ENCODE results near the gene BDNF.
"Not testable (repeated sequence)": the region's sequence is repeated elsewhere in the genome, so short reads cannot be mapped to it uniquely, and the experiment has no call there.

The BDNF gene

DNA sequence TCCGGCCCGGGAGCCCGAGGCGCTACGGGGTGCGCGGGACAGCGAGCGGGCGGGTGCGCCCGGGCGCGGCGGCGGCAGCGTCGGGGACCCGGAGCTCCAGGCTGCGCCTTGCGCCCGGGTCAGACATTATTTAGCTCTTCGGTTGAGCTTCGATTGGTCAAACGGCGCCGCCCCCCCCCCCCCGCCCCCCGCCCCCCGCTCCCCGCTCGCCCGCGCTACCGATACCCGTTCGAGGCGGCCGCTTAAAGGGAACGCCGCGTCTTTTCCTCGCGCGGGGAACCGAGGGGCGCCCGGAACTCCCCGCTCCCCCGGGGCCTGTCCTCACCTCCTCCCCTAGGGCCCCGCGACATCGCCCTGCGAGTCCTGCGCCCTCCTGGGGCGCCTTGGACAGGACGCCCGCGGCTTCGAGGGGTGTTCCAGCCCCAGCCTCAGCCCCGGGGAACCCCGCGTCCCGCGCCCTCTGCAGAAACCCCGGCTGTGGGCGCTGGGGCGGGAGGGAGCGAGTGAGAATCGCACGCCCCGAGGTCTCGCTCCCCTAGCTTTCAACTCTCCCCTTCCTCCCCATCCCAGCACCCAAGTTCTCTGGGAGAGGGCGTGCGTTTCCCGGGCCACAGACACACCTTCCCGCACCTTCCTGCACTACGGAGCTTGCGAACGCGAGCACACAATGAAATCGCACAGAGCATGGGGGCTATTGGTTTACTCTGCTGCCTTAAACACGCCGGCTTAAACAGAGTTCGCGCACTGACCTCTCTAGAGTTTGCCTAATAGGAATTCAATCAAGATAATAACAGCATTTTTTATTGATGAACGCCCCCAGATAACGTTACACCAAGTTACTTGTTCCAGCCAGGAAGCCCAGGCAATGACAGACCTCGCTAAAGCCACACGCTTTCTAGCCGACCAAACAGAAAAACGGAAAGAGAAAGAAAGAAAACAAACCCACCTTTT is at the start of gene BDNF:
TSS of gene BDNF (minus strand) at position 105 of the 951 bp plus-strand sequence. CDS start 41,891 bp downstream, outside the sequence.
- DNase-seq = no peak

DNA sequence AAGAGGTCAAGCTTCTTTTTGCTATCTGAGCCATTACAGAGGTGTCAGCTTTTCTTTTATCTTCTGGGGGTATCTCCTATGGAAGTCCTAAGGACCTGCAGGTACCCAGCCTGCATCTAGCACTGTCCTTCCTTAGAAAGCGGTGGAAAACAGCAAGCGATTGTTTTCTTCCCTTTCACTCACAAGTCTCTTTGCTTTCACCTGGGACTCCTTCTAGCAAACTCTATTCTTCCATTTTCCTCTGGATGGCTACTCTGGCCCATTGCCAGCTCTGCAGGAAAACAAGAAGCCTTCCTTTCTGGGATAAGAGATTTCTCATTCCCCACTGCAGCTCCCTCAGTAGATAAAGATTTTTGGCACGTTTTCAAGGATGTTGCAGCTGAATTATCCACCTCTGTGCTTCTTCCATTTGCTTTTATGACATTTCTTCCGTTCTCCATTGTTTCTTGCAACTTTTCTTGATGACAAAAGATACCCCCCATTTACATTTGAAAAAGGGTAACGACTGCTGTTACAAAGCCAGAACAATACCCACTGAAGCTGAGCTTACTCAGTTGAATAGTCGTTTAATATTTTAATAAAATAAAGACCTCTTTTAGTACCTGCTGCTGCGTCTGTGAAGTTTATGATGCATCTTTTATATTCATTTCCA is 40.2 kb upstream of the BDNF start:
- no peak for DNase-seq

DNA sequence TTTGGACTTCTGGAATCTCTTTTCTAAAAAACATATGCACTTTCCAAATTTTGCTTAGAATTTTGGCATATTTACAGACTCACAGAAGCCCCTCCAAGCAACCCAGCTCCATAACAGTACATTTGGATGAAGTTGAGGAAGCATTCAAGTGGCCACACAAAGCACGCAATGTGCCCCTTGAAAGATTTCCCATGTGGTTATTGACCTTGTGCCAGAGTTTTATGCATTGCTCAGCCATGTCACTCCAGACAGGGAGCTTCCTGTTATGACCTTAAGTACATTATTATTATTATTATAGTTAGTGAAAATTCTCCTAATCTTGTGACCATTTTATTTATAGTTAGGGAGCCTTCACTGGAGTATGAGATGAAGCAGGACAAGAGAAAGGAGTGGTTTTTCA is 35.0 kb upstream of the BDNF start:
- DNase-seq = no peak

DNA sequence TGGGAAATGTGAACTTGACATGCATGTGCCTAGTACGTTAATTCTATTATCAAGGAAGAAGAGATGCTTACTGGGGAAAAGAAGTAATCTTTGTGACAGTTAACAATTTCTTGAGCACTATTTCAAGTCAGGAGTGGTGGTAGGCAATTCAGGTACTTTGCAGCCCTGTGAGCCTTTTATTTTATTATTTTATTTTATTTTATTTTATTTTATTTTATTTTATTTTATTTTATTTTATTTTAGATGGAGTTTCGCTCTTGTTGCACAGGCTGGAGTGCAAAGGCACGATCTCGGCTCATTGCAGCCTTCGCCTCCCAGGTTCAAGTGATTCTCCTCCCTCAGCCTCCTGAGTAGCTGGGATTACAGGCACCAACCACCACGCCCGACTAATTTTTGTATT is 31.5 kb upstream of the BDNF start:
- not testable (repeated sequence) for DNase-seq

DNA sequence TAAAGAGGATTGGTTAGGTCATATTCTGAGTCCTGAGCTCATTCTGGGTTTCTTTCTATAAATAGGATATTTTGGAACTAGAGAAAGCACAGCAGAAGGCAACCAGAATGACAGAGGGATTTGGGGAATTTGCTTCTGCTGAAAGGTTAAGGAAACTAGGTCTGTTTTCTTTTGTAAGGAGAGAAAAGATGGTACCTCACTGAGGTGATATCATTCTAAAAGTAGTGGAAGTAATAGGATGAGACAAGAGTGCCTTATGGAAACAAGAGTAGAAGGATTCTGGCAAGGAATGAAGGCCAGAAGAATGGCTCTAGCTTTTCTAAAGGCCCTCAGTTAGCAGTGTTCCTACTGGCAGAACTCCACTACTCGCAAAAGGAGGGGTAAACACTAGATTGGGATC is 26.7 kb upstream of the BDNF start:
- no peak for DNase-seq

DNA sequence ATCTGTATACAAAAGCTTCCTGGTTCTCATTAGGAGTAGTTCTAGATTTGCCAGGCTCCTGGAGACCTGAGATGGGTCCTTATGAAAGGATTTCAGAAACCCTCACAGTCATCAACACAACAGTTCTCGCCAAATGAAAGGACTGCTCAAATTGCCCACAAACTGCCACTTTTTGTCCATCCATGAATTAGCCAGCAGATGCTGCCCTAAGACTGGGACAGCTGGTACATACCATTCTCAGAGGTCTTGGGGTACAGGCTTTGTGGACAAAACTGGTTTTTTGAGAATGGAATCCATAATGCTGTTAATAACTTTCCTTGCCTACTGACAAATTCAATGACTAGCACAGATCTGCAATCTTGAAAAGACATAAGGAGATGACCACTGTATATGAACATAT is 23.4 kb upstream of the BDNF start:
- DNase-seq = no peak

DNA sequence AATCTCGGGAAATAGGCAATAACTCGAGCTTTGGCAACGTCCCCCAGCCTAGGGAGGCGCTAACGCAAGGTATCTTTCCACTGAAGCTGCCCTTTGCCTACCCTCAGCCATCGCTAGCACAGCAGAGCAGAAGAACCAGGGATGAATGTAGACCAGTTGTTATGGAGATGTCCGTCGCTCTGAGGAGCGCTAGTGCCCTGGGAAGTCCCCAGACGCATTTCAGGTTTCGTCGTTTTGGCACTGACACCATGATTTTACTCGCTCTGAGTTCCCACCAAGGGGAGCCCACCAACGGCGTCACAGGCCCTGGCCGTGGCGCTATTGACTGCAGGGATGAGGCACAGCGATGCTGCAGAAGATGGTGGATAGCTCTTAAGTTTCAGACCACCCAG is 22.7 kb upstream of the BDNF start:
- DNase-seq = no peak

DNA sequence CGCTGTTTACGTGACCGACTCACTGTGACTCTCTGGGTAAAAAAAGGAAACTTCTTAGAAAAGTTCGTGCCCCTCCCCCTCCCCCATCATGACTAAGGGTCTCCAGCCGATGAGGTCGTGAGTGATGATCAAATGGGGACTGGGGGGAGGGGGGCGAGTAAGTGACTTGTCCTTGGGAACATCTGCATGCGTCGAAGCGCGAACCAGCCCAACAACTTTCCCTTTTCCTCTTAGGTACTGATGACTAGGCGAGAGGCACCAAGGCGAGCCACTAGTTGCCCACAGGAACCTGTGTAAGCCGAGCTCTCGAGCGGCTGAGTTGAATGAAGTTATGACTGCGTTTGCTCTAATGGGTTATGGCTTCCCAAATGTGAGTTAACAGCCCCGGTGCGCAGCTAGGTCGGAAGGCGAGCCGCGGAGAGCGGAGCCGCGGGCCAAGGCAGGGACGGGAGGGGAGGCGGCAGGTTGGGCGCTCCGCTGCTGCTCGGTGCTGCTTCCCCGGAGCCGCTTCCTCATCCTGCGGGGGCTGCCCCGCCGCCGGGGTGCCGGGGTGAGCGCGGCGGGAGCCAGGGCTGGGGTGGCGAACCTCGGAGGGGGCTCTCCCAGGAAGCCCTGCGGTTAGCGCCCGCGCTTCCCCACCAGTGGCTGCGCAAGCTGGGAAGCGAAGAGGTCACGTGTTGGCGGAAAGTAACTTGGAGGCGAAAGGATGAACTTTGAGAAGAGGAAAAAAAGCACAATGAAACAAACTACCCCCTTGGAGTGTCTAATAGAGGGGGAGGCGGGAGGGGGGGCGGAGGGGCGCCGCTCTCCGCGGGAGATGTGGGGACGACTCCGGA is 22.1 kb upstream of the BDNF start:
- DNase-seq = no peak

DNA sequence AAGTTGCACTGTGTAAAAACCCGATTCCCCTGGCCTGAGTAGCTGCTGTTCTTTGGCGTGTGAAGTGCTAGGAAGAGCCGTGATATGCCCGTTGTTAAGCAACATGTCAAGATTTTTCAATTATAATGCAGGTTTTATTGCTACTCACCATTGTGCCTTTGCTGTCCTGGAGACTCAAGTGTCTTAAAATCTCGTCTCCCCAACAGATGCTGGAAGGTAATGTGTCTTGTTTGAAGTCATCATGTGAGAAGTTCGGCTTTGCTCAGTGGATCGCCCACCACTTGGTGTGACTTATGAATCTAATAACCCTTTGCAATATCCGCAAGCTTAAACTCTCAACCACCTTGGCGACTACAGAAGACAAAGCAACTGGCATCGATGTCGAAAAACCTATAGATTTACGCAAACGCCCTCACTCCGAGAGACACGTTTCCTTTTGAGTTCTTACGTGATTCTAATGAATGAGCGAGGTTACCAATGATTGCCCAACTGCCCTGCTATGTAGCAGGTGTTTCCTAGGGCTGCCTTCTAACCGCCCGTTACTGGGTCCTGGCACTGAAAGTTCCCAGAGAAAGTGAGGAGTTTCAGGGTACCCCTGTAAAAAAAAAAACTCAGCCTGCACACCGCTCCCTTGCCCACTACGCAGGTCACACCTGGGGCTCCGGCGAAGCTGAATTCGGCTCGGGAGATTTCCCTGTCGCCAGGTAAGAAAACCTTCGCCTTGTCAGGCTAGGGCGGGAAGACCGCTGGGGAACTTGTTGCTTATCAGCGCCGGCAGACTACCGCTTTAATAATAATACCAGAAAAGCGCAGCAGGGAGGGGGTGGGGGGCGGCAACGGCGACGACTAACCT is 21.2 kb upstream of the BDNF start:
- DNase-seq = no peak

DNA sequence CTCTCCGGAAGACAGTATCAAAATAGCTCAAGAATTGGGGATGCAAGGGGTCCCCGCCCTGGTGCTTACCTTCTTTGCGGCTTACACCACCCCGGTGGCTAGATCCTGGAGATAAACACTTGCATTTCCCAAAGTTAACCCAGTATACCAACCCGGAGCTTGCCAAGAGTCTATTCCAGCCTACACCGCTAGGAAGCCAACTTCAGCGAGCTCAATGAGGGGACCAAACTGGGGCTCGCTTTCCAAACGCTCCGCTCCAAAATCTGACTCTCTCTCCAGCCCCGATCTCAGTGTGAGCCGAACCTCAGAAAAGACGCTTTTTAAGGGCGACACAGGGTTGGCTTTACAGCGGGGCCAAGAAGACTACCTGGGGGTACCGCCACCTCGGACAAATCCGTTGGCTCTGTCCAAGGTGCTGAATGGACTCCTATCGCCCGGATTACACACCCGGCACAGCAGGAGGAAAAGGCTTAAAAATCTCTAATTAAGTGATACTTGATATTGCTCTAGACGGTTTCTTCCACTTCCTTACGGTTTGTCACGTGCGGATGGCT is 20.1 kb upstream of the BDNF start:
- no peak for DNase-seq

DNA sequence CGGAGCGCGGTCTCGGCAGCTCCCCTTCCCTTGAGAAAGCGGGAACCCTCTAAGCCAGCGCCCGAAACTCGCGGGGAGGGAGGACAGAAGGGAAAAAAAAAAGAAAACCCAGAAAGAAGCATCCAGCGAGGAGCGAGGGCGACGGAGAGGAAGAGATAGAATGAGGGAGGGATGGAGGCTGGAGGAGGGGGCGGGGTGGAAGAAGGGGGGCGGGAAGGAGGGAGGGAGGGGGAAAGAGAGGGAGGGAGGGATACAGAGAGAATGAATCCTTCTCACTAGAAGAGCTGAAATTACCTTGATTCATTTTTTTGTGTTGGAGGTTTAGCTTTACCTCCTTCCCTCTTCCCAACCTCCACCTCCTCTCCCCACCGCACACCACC is 19.3 kb upstream of the BDNF start:
- no peak for DNase-seq

DNA sequence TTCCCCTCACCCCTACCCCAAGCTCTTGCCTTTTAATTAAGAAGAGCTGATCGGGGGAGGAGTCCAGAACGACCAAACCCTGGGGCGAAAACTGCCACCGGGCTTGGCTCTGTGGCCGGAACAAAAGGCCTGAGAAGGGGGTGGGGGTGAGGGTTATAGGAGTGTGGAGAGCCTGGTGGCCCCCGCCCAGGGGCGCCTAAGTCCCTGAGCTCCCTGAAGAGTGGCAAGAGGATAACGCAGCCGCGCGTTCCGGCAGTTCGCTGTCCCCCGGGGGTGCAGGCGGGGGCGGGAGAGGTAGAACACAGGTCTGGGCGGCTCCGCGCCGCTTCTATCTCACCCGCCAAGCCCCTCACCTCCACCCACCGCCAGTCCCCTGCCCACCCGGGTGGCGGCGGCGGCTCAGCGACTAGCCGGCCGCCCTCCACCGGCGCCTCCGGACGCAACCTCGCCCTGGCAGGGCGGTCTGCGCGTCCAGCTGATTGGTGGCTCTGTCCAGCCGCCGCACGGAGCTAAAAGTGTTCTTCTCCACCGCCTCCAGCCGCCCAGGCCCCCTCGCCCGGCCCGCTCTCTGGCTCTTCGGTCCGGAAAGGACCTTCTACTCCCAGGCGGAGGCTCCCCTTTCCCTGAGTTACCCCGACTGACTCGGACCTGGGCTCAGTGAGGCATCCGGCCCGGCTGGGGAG is 18.7 kb upstream of the BDNF start:
- no peak for DNase-seq

DNA sequence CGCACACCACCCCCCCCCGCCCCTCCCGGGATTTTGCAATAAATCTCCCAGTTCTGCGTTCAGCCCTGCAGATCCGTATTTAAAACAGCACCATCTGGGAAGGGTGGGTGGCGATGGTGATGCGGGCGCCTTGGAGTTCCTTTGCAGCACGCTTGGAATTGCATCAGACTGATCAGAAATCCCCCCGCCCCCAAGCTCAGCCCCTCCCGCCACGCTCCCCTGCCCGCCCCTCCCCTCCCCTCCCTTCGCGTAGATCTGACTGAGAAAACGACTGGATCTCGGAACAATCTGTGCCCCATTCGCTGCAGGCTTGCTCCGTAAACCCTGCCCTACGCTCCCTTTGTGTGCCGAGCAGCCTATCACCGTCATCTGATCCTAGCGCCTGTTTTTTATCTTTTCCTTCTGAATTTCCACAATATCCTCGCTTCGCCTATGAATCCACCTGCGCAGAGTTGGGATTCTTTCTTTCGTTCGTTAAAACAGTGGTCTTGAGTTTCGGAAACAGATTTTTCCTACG is 18.1 kb upstream of the BDNF start:
- no peak for DNase-seq

DNA sequence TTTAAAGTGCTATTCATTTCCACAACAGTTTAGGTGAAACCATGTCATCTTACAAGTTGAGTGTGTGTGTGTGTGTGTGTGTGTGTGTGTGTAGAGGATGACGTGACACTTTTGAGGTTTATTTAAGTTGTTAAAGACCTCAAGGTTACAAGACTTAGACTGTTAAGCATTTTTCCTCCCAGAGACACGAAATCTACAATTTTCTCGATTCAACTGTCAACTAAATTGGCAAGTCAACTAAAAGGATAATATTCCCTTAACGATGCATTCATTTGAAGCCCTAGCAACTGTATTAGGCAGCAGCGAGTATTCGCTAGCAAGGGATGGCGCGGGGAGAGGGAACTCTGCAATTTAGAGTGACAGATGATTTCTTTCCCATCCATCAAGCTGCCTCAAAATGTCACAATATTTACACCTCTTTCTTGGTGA is 17.6 kb upstream of the BDNF start:
- DNase-seq = no peak

DNA sequence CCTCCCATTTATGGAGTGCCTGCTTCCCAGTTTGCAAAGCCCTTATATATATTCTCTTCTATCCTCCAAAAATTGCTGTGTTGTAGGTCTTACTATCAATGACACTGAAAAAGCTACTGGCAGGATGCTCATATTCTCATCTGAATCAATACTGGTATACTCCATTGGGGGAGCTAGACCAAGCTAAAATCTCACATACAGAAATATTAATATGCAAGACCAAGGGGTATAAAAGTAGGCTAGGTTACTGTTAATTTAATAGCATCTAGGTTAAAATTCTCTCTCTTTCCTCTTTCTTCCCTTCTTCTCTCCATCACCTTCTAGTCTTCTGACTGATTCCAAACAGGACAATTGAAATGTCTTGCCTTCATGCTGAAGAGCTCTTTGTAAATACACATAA is 17.1 kb upstream of the BDNF start:
- DNase-seq = no peak

DNA sequence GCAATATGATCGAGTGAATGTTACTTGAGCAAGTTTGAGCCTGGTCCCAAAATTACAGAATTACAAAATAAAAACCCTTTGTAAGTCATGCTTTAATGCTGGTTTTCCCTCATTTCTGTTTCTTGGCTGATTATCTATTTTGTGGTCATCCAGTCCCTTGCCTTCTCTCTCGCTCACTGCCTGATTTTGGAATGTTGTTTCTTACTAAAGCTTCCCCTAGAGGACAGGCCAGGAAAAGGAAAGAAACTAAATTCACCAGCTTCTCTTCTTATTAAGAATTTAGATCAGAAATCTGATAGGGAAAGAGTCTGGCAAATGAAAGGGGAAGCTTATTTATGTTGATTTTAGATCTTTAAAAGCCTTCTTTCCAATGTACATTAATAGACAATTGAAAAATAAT is 16.6 kb upstream of the BDNF start:
- no peak for DNase-seq

DNA sequence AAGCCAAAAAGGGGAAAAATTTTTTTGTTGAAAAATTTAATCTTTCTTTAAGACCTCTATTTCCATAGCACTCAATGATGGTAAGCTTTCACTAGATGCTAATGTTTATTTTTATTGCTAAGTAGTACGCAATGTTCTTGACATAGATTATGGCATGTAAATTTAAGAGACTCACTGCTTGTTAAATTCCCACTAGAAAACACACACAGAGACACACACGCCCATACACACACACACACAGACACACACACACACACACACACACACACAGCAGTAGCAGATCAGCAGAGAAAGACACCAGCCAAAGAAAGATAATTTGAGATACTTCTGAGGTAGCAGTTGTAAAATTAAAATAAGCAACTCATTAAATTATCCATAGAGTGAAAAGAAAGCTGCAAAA is 16.0 kb upstream of the BDNF start:
- no peak for DNase-seq

DNA sequence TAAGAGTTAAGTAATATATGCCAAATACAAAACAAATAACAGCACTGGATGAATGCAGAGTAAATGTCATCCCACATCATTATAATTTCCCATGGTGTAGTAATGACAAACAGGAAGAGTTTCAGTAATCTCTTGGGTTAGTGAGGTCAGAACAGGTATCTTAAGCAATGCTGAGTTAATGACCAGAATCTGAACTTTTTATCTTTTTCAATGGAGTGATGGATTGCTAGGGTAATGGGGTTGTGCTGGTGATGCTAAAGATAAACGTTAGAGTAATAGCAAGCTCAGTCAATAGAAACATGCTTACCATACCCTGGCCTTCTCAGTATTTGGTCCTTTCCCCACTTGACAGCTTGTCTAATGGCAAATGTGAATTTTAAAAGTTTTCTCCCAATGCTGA is 11.5 kb upstream of the BDNF start:
- DNase-seq = no peak

DNA sequence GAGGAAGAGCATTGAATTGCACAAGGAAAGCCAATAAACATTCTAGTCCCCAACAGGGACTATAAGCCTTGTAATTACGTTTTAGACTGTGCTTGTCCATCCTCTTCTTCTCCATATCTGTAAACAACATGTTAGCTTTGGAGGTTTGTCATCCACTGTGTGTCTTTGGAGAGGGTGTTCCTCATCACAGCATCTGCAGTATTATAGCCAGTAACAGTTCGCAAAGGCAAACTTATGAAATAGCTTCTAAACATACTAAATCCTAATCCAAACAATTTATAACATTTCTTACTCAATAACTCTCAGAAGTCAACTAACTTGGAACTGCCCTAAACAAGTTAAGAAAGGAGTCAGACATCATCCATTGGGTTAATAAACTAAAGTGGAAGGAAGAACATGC is 10.3 kb upstream of the BDNF start:
- no peak for DNase-seq

DNA sequence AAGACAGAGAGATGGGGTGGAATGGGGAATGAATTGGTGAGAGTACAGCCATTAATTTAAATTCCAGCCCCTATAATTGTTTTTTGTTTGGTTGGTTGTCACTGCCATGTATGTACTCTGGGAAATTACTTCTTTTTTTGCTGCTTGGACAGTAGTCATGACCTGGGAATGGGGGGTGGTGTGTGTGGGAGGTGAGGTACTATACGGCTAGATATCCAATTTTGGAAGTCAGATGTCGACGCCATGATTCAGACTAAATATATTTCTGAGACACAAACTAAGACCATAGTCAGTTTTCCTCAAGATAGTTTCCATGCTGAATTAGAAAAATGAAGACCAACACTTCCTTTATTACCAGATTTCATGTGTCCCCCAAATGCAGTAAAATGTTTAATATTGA is 7.4 kb upstream of the BDNF start:
- no peak for DNase-seq
